ENCODE data around the gene ADCK1. TPM values are rescaled to one million over a fixed set of nuclear protein-coding genes. Genes with fewer than 3 reads are reported as not detected.
"Not testable (repeated sequence)": the region's sequence is repeated elsewhere in the genome, so short reads cannot be mapped to it uniquely, and the experiment has no call there.

The ADCK1 gene
- total RNA-seq, 1 experiment from 2014 or later, result 5.7 TPM

DNA sequence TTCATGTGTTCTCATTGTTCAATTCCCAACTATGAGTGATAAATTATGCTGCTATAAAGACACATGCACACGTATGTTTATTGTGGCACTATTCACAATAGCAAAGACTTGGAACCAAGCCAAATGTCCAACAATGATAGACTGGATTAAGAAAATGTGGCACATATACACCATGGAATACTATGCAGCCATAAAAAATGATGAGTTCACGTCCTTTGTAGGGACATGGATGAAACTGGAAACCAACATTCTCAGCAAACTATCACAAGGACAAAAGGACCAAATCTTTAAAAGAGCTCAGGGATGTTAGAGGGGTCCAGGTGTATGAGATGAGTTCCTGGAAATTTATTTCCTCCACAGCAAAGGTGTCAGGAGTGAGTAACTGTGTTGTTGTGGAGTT, 115.5 kb downstream of the ADCK1 start:
- DNase-seq; H3K4me1 ChIP-seq (ENCODE audit: insufficient read depth, low read length); BruUV-seq (replicated peaks); CTCF ChIA-PET; H3K9me2 ChIP-seq (replicated peaks; ENCODE audit: low read length); H4K20me1 ChIP-seq (ENCODE audit: low read length); H2AFZ ChIP-seq (ENCODE audit: low read length); POLR2A ChIA-PET (ENCODE audit: unreplicated experiment); H3K9me3 ChIP-seq (ENCODE audit: low read length); H3K79me2 ChIP-seq (ENCODE audit: low read length); ATAC-seq; intact Hi-C loops (cut with micrococcal nuclease); H3K36me3 ChIP-seq (ENCODE audit: low read depth, low read length); H3K4me3 ChIP-seq (ENCODE audit: low read length); H3K9ac ChIP-seq (ENCODE audit: low read length); H3K27ac ChIP-seq (ENCODE audit: low read length); H3K4me2 ChIP-seq (ENCODE audit: low read length); H3K27me3 ChIP-seq (ENCODE audit: low read length); H3F3A ChIP-seq (ENCODE audit: low read length, unreplicated experiment): not testable (repeated sequence)

DNA sequence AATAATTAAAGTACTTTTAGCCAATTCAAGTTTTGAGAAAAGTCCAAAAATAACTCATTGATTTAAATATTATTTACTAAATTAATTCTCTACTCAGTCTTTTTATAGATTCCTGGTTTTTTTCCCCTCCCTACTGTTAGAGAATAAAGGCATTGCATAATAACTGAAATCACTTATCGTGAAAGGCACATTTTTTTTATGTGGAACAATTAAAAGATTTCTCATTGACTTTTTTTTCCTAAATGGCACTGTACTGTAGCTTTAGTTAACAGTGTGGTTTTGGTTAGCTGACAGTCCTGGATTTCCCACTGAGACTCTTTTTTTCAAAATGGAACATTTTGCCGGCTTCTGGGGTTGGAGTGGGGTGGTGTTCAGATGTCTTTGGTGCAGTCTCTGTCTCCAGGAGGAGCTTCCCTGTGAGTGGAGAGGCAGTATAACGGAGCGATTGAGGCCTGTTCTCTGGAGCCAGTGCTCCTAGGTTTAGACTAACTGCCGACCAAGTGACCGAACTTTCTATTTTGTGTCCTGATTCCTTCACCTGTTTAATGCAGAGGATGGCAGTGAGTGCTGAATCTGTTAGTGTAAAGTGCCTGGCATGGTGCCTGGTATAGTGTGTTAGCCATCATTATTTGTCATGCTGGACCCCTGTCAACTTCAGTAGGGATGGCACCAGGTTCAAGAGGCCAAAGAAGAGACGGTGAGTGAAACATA, 117.7 kb downstream of the ADCK1 start:
- Histone ChIP-seq H3K4me2 (ENCODE audit: low read length) (no peak overlapping the region), H3K27me3 (ENCODE audit: low read length) (no peaks in the 10 kb centered on the region), H3K36me3 (ENCODE audit: low read depth, low read length) (no peaks in the 10 kb centered on the region), H3K9ac (ENCODE audit: low read length) (no peak overlapping the region), H3F3A (ENCODE audit: low read length, unreplicated experiment) (no peaks in the 10 kb centered on the region), H3K4me3 (ENCODE audit: low read length) (no peak overlapping the region), H3K79me2 (ENCODE audit: low read length) (no peaks in the 10 kb centered on the region), H3K9me3 (ENCODE audit: low read length) (no peaks in the 10 kb centered on the region), H3K9me2 (replicated peaks; ENCODE audit: low read length) (no peaks in the 10 kb centered on the region), H2AFZ (ENCODE audit: low read length) (no peak overlapping the region), H3K4me1 (ENCODE audit: insufficient read depth, low read length) (no peaks in the 10 kb centered on the region), H4K20me1 (ENCODE audit: low read length) (no peaks in the 10 kb centered on the region), H3K27ac (ENCODE audit: low read length) (no peak overlapping the region)
- ChIA-PET POLR2A (ENCODE audit: unreplicated experiment) (no interaction called here), CTCF (no interaction called here)
- no peak for DNase-seq
- ATAC-seq, result no peak
- no TSS peak for BruUV-seq (replicated peaks)
- TF ChIP-seq, protein P1, sequence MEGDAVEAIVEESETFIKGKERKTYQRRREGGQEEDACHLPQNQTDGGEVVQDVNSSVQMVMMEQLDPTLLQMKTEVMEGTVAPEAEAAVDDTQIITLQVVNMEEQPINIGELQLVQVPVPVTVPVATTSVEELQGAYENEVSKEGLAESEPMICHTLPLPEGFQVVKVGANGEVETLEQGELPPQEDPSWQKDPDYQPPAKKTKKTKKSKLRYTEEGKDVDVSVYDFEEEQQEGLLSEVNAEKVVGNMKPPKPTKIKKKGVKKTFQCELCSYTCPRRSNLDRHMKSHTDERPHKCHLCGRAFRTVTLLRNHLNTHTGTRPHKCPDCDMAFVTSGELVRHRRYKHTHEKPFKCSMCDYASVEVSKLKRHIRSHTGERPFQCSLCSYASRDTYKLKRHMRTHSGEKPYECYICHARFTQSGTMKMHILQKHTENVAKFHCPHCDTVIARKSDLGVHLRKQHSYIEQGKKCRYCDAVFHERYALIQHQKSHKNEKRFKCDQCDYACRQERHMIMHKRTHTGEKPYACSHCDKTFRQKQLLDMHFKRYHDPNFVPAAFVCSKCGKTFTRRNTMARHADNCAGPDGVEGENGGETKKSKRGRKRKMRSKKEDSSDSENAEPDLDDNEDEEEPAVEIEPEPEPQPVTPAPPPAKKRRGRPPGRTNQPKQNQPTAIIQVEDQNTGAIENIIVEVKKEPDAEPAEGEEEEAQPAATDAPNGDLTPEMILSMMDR (conservative IDR thresholded peaks at IDR 0.05; ENCODE audit: low read depth, low read length), result no peak
- no peak for TF ChIP-seq EZH2 (IDR thresholded peaks at IDR 0.05; ENCODE audit: low read length, unreplicated experiment)
- no peak for TF ChIP-seq EZH2phosphoT487 (IDR thresholded peaks at IDR 0.05; ENCODE audit: borderline replicate concordance, low read length)
- intact Hi-C loops (cut with micrococcal nuclease), result no loop called here

DNA sequence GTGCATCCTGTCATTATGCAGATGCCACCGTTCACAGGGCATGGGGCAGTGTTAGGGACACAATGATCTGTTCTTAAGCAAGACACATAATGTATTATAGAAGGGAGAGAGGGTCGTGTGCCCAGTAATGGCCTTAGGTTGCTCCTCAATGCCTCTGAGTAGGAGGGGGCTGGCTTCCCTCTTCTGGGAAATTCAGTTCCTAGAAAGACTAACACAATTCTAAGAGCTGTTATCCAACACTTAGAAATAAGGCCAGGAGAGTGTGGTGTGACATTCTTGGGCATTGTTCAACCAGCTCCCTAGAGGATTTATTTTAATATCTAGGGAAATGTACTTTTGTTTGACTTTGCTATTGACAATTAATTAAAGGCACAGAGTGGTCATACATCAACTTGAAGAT, 118.5 kb downstream of the ADCK1 start:
- Histone ChIP-seq H3K4me2 (ENCODE audit: low read length) (no peak overlapping the region), H3K4me3 (ENCODE audit: low read length) (no peak overlapping the region), H3K9me2 (replicated peaks; ENCODE audit: low read length) (no peaks in the 10 kb centered on the region), H3K9ac (ENCODE audit: low read length) (no peak overlapping the region), H2AFZ (ENCODE audit: low read length) (no peak overlapping the region), H4K20me1 (ENCODE audit: low read length) (no peaks in the 10 kb centered on the region), H3K36me3 (ENCODE audit: low read depth, low read length) (no peaks in the 10 kb centered on the region), H3F3A (ENCODE audit: low read length, unreplicated experiment) (no peaks in the 10 kb centered on the region), H3K9me3 (ENCODE audit: low read length) (no peaks in the 10 kb centered on the region), H3K27me3 (ENCODE audit: low read length) (no peaks in the 10 kb centered on the region), H3K79me2 (ENCODE audit: low read length) (no peaks in the 10 kb centered on the region), H3K4me1 (ENCODE audit: insufficient read depth, low read length) (no peaks in the 10 kb centered on the region), H3K27ac (ENCODE audit: low read length) (no peak overlapping the region)
- DNase-seq, result no peak
- no peak for TF ChIP-seq EZH2phosphoT487 (IDR thresholded peaks at IDR 0.05; ENCODE audit: borderline replicate concordance, low read length)
- TF ChIP-seq, protein P1 (conservative IDR thresholded peaks at IDR 0.05; ENCODE audit: low read depth, low read length), result no peak
- ATAC-seq, result no peak
- BruUV-seq (replicated peaks), result no TSS peak
- POLR2A ChIA-PET (ENCODE audit: unreplicated experiment), result no interaction called here
- CTCF ChIA-PET, result no interaction called here
- intact Hi-C loops (cut with micrococcal nuclease), result no loop called here
